Muscle of back (tissue), 13 donors: ENCODE results near the gene ANKH. TPM values are rescaled to one million over a fixed set of nuclear protein-coding genes. Genes with fewer than 3 reads are reported as not detected.
"Not testable (repeated sequence)": the region's sequence is repeated elsewhere in the genome, so short reads cannot be mapped to it uniquely, and the experiment has no call there.

ENCODE experiments used
- DNase-seq, 3 donors: peaks; one replicate each; pipeline versions ENCODE4 v3.0.0 to v3.0.0-alpha.2; 2013
- long read RNA-seq, 9 donors: transcript quantifications; one replicate each; lab custom pipeline, GENCODE V29; 2026
- polyA plus RNA-seq, 10 donors: library from polyadenylated mRNA; unstranded; fragments of 120-200 nt; gene quantifications; one replicate each; pipeline ENCODE4 v1.2.1, GENCODE V29; 2013; ENCODE audit not compliant: insufficient read length in 10 of 10

Gene ANKH
- 10 to 100 TPM; 12.5 to 25.9 (median 18.3) TPM for polyA plus RNA-seq
- long read RNA-seq, donor 1, partial matches to known transcripts = 0 of 1 reads
- long read RNA-seq, donor 1, other reads (novel, unspliced or antisense) = 0 of 1 reads
- long read RNA-seq, donor 2, full-length matches to known transcripts = 1 of 1 reads
- long read RNA-seq, donor 2, partial matches to known transcripts = 0 of 1 reads
- long read RNA-seq, donor 2, other reads (novel, unspliced or antisense) = 0 of 1 reads
- long read RNA-seq, donor 3 = 0 reads
- long read RNA-seq, donor 4, full-length matches to known transcripts = 2 of 2 reads
- long read RNA-seq, donor 4, partial matches to known transcripts = 0 of 2 reads
- long read RNA-seq, donor 4, other reads (novel, unspliced or antisense) = 0 of 2 reads
- long read RNA-seq, donor 5, full-length matches to known transcripts = 3 of 3 reads
- long read RNA-seq, donor 5, partial matches to known transcripts = 0 of 3 reads
- long read RNA-seq, donor 5, other reads (novel, unspliced or antisense) = 0 of 3 reads
- long read RNA-seq, donor 6, full-length matches to known transcripts = 1 of 1 reads
- long read RNA-seq, donor 6, partial matches to known transcripts = 0 of 1 reads
- long read RNA-seq, donor 6, other reads (novel, unspliced or antisense) = 0 of 1 reads
- long read RNA-seq, donor 7 = 0 reads
- long read RNA-seq, donor 8, full-length matches to known transcripts = 1 of 1 reads
- long read RNA-seq, donor 8, partial matches to known transcripts = 0 of 1 reads
- long read RNA-seq, donor 8, other reads (novel, unspliced or antisense) = 0 of 1 reads
- long read RNA-seq, donor 9 = 0 reads

DNA sequence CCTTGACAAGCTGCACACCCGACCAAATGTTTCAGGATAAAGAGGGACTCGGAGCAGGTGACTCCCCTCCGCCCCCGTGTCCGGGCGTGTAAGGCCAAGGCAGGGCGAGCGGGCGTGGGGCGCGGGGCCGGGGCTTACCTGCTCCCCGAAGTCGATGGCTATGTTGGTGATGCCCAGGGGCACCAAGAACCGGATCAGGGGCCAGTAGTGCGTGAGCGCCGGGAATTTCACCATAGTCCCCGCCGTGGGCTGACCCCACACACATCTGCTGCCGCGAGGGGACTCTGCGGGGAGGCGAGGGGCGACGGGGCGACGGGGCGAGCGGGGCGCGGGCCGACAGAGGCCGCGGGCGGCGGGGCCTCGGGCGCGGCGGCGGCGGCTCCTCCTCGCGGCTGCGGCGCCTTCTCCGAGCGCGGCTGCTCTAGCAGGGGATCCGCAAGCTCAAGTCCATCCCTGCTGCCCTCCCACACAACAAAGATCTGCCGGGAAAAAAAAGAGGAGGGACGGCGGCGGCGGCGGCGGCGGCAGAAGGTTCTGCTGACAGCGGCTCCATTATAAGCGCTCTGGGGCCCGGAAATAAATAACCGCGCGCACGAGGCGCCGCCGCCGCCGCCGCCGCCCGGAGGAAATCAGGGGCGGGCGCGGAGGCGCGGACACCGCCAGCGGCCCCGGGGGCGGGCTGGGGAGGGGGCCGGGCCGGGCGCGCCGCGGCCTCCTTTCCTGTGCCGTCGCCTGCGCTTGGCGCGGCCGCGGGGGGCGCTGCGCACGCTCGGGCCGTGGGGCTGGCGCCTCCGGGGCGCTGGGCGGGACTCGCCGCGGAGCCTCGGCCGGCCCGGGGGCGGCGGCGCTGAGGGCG lies at the start of gene ANKH:
Gene ANKH (minus strand): TSS at position 565 of the 856 bp plus-strand sequence. CDS start 331 bp downstream, at position 234.
- peak; percentile 86 to 91 (median 90) for DNase-seq

DNA sequence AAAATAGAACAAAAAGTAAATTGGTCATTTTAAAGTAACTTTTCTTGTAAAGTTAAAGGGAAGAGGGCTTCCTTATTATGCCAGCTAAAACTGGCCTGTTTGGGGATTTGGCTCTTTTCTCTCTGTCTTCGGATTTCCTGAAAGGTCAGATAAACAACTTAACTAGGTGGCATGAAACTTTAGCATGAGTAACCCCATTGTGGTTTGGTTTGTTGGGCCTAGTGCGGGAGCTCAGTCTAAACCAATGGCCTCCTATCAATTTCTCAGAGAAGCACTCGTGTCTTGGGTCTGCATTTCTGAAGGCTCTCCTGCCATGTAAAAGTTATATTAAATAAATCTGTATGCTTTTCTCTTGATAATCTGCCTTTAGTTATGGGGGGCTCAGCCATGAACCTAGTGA lies 48.5 kb upstream of the ANKH start:
- DNase-seq = no peak

DNA sequence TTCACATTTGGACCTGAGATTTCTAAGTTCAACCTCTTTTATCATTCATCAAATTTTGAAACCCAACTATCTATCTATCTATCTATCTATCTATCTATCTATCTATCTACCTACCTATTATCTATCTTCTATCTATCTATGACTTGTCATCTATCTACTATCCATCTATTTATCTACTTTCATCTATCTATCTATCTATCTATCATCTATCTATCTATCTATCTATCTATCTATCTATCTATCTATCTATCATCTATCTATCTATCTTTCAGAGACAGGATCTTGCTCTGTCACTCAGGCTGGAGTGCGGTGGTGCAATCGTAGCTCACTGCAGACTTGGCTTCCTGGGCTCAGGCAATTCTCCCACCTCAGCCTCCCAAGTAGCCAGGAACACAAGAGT lies 47.5 kb upstream of the ANKH start:
- not testable (repeated sequence) for DNase-seq

DNA sequence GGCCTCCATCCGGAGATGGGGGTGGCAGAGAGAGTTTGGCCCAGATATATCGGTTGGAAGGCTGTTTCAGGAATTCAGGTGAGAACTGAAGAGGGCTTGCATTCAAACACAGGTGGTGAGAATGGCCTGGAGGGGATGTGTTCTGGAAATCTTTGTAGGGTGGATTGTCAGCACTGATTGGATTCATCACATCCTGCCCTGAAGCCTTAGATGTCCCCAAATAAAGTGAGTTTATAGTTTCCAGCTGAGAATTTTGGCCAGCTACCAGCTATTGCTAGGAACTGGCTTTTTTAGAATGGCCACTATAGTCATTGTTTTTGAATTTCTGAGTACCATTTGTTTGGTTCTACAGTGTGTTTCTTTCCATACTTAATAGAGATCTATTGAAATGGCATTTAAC lies 46.1 kb upstream of the ANKH start:
- DNase-seq = peak; percentile 38 to 61 (median 51)

DNA sequence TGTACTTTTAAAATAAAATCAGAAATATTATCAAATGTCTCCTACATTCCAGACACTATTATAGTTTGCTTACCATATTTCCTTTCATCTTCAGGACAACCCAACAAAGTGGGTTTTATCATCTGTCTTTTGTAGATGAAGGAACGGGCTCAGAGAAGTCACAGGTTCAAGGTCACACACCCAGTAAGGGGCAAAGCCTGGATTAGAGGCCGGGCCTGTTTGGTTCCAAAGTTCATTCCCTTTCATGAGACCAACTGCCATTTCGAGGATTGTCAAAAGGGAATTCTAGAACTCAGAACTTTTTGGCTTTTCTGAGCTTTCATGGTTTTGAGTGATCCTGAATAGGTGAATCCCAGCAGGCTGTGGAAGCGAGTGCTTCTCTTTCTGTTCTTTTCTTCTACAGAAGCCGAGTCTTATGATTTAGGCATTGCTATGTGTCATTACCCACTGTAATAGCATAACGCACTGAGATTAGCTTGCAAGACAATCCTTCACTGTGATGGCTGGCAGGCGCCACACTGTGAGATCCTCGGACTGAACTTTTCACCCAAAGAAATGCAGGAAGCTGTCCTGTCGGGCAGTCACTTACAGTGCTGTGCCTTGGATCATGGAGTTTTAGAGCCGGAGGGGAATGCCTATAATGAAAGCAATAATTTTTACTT lies 43.8 kb upstream of the ANKH start:
- DNase-seq = peak in 1 of 3 donors; percentile 15

DNA sequence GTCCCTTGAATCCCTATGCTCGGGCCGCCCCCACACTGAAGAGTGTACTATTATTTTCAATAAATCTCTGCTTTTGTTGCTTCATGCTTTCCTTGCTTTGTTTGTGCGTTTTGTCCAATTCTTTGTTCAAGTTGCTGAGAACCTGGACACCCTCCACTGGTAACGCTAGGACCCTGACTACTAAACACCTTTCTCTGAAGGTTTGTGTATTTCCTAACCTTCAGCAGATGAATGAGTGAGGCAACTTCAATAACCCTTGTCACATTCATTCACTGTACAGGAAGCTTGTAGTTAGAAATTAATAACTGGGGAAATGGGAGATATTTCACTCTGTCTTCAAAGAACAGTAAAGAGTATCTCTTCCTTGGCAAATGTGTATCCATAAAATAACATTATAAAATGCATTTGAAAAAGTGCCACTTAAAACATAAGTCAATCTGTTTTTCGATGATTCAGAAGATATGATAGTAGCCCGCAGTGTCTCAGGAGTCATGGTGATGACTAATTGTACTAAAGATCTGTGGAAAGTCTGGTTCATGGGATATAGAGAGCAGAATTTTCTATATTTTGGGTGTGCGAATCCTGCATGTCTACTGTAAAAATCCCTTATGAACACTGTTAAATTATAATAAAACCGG lies 43.2 kb upstream of the ANKH start:
- DNase-seq = peak in 1 of 3 donors; percentile 57

DNA sequence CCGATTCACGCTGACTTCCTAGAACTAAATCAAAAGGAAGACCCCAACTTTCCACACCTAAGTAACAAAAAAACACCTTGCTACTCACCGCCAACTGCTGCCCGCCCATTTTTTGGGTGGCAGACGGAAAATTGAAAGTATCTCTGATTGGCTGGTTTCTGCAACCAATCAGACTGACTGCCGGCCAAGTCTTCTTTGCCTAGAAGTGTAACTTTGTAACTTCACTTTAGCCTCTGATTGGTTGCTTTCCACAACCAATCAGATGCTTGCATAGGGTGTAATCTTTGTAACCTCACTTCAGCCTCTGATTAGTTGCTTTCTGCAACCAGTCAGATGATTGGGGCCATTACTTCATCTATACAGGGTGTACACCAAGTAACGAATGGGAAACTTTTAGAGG lies 42.6 kb upstream of the ANKH start:
- DNase-seq = no peak

DNA sequence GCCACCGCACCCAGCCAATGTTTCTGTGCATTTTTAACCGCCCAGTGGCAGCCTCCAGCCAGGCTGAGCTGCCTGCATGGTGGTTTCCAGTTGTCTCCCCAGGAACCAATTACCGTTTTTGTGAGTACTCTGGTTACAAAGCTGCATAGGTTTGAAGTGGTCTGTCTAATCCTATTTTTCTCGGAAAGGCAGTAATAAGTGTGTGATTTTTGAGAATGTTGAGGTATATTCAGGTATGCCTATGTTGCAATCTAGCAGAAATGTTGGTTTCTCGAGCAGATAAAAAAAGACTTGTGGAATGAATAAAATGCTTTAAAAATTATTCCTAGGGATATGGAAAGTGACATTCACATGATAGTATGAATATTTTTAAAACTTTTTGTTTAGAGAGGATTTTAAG lies 41.5 kb upstream of the ANKH start:
- DNase-seq = peak in 1 of 3 donors; percentile 44

DNA sequence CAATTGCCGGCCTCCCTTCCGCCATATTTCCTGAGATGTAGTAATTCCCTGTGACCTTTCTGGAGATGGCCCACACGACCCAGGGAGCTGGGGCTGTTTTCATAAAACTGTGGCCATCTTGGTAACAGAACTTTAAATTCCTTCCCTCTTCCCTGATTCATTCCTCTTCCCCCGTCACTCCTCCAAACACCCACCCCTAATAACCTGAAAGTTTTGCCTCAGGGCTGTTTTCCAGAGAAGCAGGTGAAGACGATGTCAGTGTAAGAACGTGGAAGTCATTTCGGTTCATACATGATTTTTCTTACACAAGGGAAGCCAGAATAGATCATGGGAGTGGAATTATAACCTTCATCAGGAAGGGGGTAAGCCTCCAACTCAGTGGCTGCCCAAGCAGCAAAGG lies 40.6 kb upstream of the ANKH start:
- no peak for DNase-seq

DNA sequence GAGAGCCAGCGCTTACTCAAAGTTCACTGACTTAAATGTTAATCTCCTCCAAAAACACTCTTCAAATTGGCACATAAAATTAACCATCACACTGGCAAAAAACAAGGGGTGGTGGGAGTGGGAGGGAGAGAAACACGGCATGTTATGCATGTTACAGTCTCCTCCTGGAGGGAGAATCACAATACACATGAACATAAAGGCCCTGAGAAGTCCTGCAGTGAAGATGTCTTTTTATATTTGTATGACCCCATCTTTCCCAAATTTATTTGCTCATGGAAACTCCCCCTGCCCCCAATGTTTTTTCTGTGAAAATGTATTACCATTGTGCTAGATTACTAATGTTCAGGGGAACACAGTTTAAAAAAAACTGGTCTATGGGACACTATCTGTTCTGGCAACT lies 37.8 kb upstream of the ANKH start:
- no peak for DNase-seq

DNA sequence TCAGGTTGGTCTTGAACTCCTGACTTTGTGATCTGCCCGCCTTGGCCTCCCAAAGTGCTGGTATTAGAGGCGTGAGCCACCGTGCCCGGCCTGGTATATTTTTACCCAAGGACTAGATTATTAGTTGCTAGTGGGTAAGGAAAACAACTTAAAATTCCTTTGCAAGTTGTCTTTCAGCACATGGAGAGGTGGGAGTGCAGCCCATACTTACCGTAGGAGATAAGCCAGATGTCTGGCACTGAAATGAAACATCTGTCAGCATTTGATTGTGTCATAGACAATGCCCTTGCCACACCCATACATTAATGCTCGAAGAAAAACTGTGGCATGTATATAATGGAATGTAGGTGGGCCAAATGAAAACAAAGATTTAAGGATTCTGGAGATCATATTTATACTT lies 36.6 kb upstream of the ANKH start:
- peak; percentile 15 to 31 (median 22) for DNase-seq

DNA sequence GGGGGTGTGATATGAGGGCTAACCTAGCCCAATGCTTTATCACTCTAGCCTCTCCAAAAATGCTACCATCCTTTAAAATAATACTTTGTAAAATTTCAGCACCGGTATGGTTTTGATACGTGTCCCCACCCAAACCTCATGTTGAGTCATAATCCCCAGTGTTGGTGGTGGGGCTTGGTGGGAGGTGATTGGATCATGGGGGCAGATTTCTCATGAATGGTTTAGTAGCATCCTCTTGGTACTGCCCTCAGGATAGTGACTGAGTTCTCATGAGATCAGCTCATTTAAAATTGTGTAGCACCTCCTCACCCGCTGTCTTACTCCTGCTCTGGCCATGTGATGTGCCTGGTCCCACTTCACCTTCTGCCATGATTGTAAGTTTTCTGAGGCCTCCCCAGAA lies 35.0 kb upstream of the ANKH start:
- DNase-seq = no peak

DNA sequence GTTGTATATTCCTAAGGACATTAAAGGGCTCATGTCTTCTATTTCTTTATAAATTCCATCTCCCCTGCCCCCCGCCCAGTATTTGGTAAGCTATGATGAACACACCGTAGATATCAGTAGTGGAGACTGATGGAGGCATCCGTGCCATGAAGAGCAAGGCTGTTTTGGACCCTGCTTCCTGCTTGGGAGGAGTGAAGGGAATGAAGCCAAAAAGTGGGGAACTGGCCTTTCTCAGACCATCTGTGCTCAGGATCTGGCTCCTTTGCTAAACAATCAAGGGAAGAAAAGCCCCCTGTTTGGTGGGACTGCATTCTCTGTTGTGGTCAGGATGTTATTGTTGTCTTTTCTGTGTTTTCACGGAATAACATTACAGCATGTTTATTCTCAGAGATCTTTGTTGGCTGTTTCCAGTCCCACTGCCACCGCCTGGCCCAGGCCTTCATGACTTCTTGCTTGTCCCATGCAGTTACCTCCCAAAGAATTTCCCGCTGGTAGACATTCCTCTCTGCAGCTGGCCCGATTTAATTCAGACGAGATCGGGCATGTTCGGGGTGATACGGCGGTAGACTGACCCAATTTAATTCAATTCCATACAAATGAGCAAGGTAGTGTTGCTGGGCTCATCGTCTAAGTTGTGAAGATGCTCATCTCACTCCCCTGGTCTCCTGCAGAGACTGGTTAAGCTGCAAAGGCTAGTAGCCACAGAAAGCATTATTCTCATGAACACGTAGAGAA lies 31.4 kb upstream of the ANKH start:
- no peak for DNase-seq

DNA sequence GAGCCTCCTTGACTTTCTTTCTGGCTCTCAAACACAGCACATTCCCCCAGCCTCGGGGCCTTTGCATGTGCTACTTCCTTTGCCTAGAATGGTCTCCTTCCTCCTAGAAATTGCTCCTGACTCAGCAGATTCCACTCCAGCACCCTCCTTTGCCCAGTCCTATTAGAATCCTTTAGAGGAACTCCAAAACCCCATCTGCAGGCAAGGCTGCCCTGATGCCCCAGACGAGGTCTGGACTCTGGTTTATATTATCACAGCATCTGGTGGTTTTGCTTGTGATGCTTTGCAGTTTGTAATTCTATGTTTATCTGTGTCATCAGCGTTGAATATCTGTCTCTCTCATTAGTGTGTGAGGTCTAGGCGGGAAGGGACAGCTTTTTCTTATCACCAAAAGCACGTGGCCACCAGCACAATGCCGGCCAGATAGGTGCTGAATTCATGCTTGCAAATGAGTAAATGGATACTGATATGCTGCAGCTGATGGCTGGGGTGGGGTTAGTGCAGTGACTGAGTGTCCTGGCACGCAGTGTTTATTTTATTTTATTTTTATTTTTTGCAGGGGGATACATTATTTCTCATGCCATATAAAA lies 30.0 kb upstream of the ANKH start:
- DNase-seq = peak in 1 of 3 donors; percentile 8

DNA sequence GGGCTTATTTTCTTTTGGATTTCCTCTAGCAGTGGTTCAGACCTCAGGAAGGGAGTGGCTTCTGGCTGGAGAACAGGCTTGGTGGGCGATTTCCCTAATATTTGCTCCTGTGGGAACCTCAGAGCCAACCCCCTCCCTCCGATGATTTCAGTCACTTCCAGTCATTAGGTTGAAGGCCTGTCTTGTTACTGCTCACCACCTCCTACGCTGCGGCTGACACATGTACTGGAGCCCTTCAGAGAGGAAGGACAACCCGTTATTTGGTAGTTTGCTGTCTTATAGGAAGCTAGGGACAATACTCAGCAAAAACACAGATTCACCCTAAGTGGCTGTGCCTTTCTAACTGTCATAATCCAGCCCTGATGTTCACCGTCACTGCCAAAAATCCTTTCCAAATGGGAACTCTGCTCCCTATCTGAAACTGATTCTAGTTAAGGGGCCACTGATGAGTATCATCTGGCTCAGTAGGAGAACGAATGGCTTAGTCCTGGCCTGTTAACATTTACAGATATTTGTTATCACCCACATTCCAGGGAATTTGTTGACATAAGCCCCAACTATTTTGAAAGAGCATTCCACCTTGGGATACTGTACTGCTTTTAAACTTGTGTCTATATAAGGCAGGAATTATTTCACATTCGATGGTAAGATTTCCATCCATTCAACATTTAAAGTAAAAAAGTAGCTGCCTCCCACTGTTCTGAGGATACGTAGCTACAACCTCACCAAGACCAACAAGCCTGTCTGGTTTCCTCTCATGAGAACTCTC lies 29.3 kb upstream of the ANKH start:
- peak; percentile 40 to 66 (median 59) for DNase-seq

DNA sequence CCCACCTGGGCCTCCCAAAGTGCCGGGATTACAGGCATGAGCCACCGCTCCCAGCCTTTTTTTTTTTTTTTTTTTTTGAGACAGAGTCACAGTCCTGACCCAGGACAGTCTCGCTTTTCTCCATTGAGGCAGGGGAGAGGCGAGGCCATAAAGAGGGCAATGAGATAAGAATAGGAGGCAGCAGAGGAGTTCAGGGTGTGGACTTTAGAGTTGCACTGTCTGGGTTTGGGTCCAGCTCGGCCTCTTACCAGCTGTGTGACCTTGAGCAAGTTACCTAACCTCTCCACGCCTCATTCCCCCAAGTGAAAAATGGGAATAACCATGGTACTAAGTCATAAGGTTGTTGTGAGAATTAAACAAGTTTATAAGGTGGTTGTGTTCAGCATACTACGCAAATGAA lies 24.6 kb upstream of the ANKH start:
- DNase-seq = no peak

DNA sequence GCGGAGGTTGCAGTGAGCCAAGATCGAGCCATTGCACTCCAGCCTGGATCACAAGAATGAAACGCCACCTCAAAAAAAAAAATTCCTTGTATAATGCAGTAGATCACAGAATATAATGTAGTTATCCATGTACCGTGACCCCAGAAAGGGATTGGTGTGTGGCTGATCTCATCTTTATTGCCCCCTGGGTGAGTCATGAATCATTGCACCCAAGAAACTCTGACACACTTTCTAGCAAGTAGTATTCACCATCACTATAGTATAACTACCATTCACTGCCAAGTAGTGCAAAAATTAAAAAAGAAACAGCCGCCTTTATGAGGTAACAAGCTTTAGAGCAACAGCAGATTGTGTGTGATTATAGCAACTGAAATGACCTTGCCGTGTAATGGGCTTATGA lies 23.7 kb upstream of the ANKH start:
- DNase-seq = no peak

DNA sequence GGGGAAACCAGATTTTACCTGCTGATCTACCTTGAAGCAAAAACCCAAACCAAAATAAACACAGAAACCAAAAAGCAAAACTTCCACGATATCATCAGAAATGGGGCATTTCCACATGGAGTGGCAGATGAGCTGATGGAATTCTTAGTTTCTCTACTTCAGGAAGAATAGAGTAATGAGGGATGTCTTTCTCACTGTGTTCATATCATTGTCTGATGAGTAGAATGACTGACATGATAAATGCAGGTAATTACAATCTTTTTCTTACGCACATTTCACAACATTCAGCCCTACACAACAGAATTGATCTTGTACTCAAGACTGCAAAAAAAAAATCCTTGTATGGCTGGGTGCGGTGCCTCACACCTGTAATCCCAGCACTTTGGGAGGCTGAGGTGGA lies 23.2 kb upstream of the ANKH start:
- DNase-seq = no peak

DNA sequence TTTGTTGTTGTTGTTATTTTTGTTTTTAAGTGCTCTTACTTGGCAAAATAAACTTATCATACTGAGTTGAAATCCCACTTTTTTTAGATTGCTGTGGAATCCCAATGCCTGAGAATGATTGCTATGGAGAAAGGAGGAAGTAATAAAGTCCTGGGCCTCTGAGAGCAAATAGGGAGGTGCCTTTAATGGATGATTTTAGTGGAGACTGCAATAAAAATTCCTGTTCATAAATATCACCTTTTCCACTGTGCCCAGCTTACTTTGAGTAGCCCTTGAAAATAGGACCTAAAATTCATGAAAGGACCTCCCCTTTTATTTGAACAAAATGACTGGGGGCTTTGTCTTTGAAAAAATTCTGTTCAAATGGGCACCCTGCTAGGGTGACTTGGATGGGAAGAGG lies 21.8 kb upstream of the ANKH start:
- DNase-seq = no peak
